GM21529 (cell line): Measurements from ENCODE around the gene RNF180.
"Not testable (repeated sequence)": the region's sequence is repeated elsewhere in the genome, so short reads cannot be mapped to it uniquely, and the experiment has no call there.

Source experiments
- ATAC-seq: cut with Tn5 transposase; IDR thresholded peaks from one replicate; pipeline ENCODE4 v1.9.1; 2021; ENCODE audit not compliant: unreplicated experiment

Gene RNF180

DNA sequence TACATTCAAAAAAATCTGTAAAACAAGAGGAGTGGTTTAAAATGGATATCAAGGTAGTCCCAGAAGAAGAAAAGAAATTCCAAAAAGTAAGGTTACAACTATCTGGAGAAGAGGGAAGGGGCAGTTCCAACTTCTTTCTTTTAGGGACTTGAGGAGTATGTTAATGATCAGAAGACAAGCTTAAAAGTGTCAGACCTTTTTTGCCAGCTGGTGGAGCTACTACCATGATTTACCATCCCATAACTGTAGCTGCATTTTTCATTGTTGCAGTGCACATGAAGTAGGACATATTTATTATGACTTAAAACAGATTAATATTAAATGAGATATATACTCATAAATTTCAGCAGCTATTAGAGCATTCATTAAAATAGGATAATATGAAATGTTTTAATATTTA, 181.7 kb downstream of the RNF180 start:
- ATAC-seq = no peak

DNA sequence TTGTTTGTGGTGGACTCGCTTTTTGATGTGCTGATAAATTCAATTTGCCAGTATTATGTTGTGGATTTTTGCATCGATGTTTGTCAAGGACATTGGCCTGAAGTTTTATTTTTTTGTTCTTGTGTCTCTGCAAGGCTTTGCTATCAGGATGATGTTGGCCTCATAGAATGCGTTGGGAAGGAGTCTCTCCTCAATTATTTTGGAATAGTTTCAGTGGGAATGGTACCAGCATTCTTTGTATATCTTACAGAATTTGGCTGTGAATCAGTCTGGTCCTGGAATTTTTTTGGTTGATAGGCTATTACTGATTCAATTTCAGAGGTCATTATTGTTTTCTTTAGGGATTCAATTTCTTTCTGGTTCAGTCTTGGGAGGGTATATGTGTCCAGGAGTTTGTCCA, 198.8 kb downstream of the RNF180 start:
- ATAC-seq = no peak

DNA sequence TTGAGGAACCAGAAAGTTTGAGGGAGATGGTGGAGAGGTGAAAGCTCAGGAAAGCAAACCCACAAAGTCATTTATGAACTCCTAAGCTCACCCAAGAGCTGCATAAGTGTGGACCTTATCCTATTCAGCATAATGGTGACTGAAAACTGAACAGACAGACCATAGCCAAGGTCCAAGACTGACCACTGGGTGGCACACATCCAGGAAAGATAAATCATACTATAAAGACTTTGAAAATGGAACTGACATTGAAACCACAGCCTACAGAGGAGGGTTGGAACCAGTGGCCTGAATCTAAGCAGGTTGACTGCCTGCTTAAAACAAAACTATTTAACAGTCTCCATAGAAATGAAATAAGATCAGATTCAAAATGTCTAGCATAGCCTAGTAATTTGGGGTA, 219.1 kb downstream of the RNF180 start:
- peak; percentile 90 for ATAC-seq

DNA sequence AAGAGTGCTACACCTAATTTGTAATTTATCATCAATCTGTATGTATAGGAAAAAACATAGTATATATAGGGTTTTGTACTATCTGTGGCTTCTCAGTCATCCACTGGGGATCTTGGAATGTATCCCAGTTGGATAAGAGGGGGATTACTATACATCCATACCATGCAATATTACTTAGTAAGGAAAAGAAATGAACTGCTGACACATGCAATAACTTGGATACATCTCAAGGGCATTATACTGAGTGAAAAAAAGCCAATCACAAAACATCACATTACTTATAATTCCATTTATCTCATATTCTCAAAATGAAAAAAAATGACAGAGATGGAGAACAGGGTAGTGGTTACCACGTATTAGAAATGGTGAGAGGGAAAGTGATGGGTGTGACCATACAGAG, 231.9 kb downstream of the RNF180 start:
- no peak for ATAC-seq

DNA sequence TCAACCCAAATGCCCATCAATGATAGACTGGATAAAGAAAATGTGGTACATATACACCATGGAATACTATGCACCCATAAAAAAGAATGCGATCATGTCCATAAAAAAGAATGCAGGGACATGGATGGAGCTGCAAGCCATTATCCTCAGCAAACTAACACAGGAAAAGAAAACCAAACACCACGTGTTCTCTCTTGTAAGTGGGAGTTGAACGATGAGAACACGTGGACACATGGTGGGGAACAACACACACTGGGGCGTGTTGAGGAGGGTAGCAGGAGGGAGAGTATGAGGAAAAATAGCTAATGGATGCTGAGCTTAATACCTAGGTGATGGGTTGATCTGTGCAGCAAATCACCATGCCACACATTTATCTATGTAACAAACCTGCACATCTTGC, 233.1 kb downstream of the RNF180 start:
- ATAC-seq = not testable (repeated sequence)

DNA sequence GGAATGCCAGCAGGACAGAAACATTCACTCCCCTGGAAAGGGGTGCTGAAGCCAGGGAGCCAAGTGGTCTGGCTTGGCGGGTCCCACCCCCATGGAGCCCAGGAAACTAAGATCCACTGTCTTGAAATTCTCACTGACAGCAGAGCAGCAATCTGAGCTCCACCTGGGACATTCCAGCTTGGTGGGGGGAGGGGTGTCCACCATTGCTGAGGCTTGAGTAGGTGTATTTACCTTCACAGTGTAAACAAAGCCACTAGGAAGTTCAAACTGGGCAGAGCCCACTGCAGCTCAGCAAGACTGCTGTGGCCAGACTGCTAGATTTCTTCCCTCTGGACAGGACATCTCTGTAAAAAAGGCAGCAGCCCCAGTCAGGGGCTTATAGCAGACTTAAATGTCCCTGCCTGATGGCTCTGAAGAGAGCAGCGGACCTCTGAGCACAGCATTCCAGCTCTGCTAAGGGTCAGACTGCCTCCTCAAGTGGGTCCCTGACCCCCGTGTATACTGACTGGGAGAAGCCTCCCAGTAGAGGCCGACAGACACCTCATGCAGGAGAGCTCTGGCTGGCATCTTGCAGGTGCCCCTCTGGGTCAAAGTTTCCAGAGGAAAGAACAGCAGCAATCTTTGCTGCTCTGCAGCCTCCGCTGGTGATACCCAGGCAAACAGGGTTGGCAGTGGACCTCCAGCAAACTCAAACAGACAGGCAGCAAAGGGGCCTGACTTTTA, 241.6 kb downstream of the RNF180 start:
- ATAC-seq = not testable (repeated sequence)

DNA sequence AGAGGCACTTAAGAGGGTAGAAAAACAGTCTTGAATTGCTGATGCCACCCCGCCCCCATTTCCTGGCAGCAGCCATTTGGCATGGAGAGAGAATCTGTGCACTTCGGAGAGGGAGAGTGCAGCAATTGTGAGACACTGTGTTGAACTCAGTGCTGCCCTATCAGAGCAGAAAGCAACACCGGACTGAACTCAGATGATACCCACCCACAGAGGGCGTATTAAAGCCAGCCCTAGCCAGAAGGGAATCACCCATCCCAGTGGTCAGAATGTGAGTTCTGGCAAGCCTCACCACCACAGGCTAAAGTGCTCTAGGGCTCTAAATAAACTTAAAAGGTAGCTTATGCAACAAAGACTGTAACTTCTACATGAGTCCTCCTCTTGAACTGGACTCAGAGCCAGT, 251.7 kb downstream of the RNF180 start:
- no peak for ATAC-seq

DNA sequence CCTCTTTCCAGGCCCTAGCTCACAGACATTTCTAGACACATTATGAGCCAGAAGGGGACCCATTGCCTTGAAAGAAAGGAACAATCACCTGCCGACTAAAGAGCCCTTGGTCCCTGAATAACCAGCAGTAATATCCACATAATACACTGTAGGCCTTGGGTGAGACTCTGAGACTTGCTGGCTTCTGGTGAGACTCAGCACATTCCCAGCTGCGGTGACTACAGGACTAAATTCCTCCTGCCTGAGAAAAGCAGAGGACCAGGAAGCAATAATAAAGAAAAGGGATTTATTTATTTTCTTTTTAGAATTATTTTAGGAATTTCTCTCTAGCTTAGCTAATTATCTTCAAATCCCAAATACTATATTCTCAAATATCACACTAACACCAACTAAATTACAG, 252.4 kb downstream of the RNF180 start:
- ATAC-seq = no peak
